C4-2B (cell line): ENCODE data around the gene PRPF39.
"Not testable (repeated sequence)": the region's sequence is repeated elsewhere in the genome, so short reads cannot be mapped to it uniquely, and the experiment has no call there.

Experiments
- H3K27ac ChIP-seq: fragments of 450-650 bp; 2 replicates; pipeline ENCODE4 v1.5.1; 2017
- CTCF ChIP-seq: fragments of 450-650 bp; conservative IDR thresholded peaks from 2 replicates; pipeline ENCODE4 v1.5.1; 2017; ENCODE audit warnings: mild to moderate bottlenecking
- ZFX ChIP-seq: fragments of 450-650 bp; IDR thresholded peaks from 2 replicates; pipeline ENCODE4 v1.6.1; 2017

Gene PRPF39

GRCh38 chr14:45066667-45067066, 17.2 kb upstream of the PRPF39 start:
- no peak overlapping the region for H3K27ac ChIP-seq
- TF ChIP-seq ZFX: no peak
- no peak for TF ChIP-seq CTCF

- TF ChIP-seq ZFX (no peak), CTCF (no peak)
- no peak overlapping the region for H3K27ac ChIP-seq
Measured at GRCh38 chr14:45068396-45068795, 15.5 kb upstream of the PRPF39 start.

- H3K27ac ChIP-seq: no peak overlapping the region
- TF ChIP-seq CTCF (no peak), ZFX (no peak)
Measured at GRCh38 chr14:45070215-45070614, 13.7 kb upstream of the PRPF39 start.

- no peak for TF ChIP-seq CTCF
- TF ChIP-seq ZFX: no peak
- H3K27ac ChIP-seq: no peak overlapping the region
Measured at GRCh38 chr14:45072126-45072525, 11.8 kb upstream of the PRPF39 start.

GRCh38 chr14:45073231-45073879, 10.6 kb upstream of the PRPF39 start:
- TF ChIP-seq CTCF: no peak
- TF ChIP-seq ZFX: no peak
- no peak overlapping the region for H3K27ac ChIP-seq

- no peak overlapping the region for H3K27ac ChIP-seq
- TF ChIP-seq CTCF (no peak), ZFX (no peak)
Measured at GRCh38 chr14:45078323-45078722, 5.6 kb upstream of the PRPF39 start.

GRCh38 chr14:45080416-45080968, 3.4 kb upstream of the PRPF39 start:
- H3K27ac ChIP-seq: not testable (repeated sequence)

- not testable (repeated sequence) for H3K27ac ChIP-seq
Measured at GRCh38 chr14:45081096-45081495, 2.8 kb upstream of the PRPF39 start.
